Activated B cell treated with CpG ODN at 0.5 μM for 24 hours (primary cell): ENCODE measurements around the gene FBXO22. TPM values are rescaled to one million over a fixed set of nuclear protein-coding genes. Genes with fewer than 3 reads are reported as not detected.

Experiments used
- ATAC-seq: fragments of 200-7000 bp; cut with Tn5 transposase; one replicate; pipeline ENCODE4 v1.10.0; 2021; ENCODE audit warnings: low read depth, mild to moderate bottlenecking, moderate library complexity
- CTCF ChIA-PET: fragments of 350-600 bp; sonication (Branson Sonifier 250); formaldehyde crosslinking; loops from one replicate; lab custom pipeline; 2021; ENCODE audit warnings: antibody characterized with exemption; lab: Charles Lee
- POLR2A ChIA-PET: fragments of 350-600 bp; sonication (Branson Sonifier 250); formaldehyde crosslinking; loops from one replicate; lab custom pipeline; 2021; ENCODE audit warnings: antibody characterized with exemption; lab: Charles Lee
- DNase-seq: peaks from one replicate; pipeline ENCODE4 v3.0.0; 2022
- H3K27ac Mint-ChIP-seq: one replicate; pipeline ENCODE4 v1.8.0; 2020; ENCODE audit warnings: mixed read lengths
- H3K27me3 Mint-ChIP-seq: one replicate; pipeline ENCODE4 v1.8.0; 2021; ENCODE audit warnings: mixed read lengths
- H3K36me3 Mint-ChIP-seq: one replicate; pipeline ENCODE4 v1.8.0; 2021; ENCODE audit warnings: low read depth, mixed read lengths
- H3K4me1 Mint-ChIP-seq: one replicate; pipeline ENCODE4 v1.8.0; 2021; ENCODE audit warnings: mixed read lengths
- H3K4me3 Mint-ChIP-seq: one replicate; pipeline ENCODE4 v1.8.0; 2020; ENCODE audit warnings: mild to moderate bottlenecking, mixed read lengths
- H3K9me3 Mint-ChIP-seq: one replicate; pipeline ENCODE4 v1.8.0; 2020; ENCODE audit warnings: mixed read lengths
- intact Hi-C: fragments of 100-400 bp; cut with micrococcal nuclease; formaldehyde crosslinking; loops from one replicate; pipeline ENCODE4 v1.15.1; 2024
- total RNA-seq: library from RNA; stranded (reverse); gene quantifications from 2 replicates; pipeline ENCODE4 v1.2.3, GENCODE V29; 2022
- TF ChIP-seq, protein P1 (sequence below): fragments of 200-600 bp; IDR thresholded peaks from one replicate; pipeline ENCODE4 v1.8.0; 2022; ENCODE audit warnings: antibody characterized with exemption, mild to moderate bottlenecking

Gene FBXO22
- total RNA-seq, 1 donor from 2014 or later = 24.4 TPM

- TF ChIP-seq, protein P1, sequence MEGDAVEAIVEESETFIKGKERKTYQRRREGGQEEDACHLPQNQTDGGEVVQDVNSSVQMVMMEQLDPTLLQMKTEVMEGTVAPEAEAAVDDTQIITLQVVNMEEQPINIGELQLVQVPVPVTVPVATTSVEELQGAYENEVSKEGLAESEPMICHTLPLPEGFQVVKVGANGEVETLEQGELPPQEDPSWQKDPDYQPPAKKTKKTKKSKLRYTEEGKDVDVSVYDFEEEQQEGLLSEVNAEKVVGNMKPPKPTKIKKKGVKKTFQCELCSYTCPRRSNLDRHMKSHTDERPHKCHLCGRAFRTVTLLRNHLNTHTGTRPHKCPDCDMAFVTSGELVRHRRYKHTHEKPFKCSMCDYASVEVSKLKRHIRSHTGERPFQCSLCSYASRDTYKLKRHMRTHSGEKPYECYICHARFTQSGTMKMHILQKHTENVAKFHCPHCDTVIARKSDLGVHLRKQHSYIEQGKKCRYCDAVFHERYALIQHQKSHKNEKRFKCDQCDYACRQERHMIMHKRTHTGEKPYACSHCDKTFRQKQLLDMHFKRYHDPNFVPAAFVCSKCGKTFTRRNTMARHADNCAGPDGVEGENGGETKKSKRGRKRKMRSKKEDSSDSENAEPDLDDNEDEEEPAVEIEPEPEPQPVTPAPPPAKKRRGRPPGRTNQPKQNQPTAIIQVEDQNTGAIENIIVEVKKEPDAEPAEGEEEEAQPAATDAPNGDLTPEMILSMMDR = no peak
- H3K4me1 Mint-ChIP-seq = no peaks in the 10 kb centered on the region
- ChIA-PET POLR2A (no interaction called here), CTCF (no interaction called here)
- H3K27me3 Mint-ChIP-seq = no peaks in the 10 kb centered on the region
- no peak overlapping the region for H3K4me3 Mint-ChIP-seq
- intact Hi-C loops = no loop called here
- no peak overlapping the region for H3K27ac Mint-ChIP-seq
- H3K36me3 Mint-ChIP-seq = peaks cover 67% of the 10 kb centered on the region
- ATAC-seq (no peak), DNase-seq (no peak)
- no peaks in the 10 kb centered on the region for H3K9me3 Mint-ChIP-seq
Observed at GRCh38 chr15:75916978-75917377, 13.3 kb downstream of the FBXO22 start.

DNA sequence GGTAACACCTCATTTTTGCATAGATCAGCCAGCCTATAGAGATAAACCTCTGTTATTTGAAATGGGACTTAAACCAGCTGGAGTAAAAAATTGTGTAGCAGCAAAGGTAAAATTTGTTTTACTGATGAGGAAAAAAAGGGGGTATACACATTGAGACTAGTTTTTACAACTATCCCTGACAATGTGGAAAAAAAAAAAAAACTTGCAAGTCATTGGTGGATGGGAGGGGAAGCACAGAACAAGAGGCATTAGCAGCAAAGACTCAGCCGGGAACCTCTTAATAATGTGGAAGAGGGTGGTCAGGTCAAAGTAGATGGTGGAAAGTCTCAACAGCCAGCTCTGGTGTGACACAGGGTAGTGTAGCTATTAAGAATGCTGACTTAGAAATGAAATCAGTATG lies 14.5 kb downstream of the FBXO22 start:
- no peaks in the 10 kb centered on the region for H3K9me3 Mint-ChIP-seq
- no peaks in the 10 kb centered on the region for H3K27me3 Mint-ChIP-seq
- H3K4me1 Mint-ChIP-seq = no peaks in the 10 kb centered on the region
- TF ChIP-seq, protein P1 = no peak
- DNase-seq (no peak), ATAC-seq (no peak)
- H3K4me3 Mint-ChIP-seq = no peak overlapping the region
- ChIA-PET CTCF (no interaction called here), POLR2A (no interaction called here)
- intact Hi-C loops = no loop called here
- no peak overlapping the region for H3K27ac Mint-ChIP-seq
- H3K36me3 Mint-ChIP-seq = peaks cover 67% of the 10 kb centered on the region

- H3K4me3 Mint-ChIP-seq = no peak overlapping the region
- intact Hi-C loops = no loop called here
Observed at GRCh38 chr15:75920079-75920478, 16.4 kb downstream of the FBXO22 start.

GRCh38 chr15:75921732-75922703 lies 18.3 kb downstream of the FBXO22 start:
- TF ChIP-seq, protein P1 = no peak
- Mint-ChIP-seq H3K27me3 (no peaks in the 10 kb centered on the region), H3K36me3 (peaks cover 66% of the 10 kb centered on the region), H3K9me3 (no peaks in the 10 kb centered on the region), H3K4me3 (no peak overlapping the region), H3K27ac (no peak overlapping the region), H3K4me1 (peaks cover 23% of the 10 kb centered on the region)
- CTCF ChIA-PET = interaction anchor here (1.0 to 1.5 kb wide), 3 partner anchors 10 to 217 kb away, joined by 3 to 7 read pairs (median 6); no protein-coding TSS in a partner anchor
- no peak for DNase-seq
- peak; percentile 31 for ATAC-seq
- intact Hi-C loops = no loop called here
- POLR2A ChIA-PET = no interaction called here

More at GRCh38 chr15:75920079-75920478, 16.4 kb downstream of the FBXO22 start:
- DNase-seq (no peak), ATAC-seq (no peak)
- H3K27ac Mint-ChIP-seq = no peak overlapping the region
- ChIA-PET CTCF (no interaction called here), POLR2A (no interaction called here)
- no peaks in the 10 kb centered on the region for H3K9me3 Mint-ChIP-seq
- TF ChIP-seq, protein P1 = no peak
- H3K4me1 Mint-ChIP-seq = peaks cover 10% of the 10 kb centered on the region
- H3K27me3 Mint-ChIP-seq = no peaks in the 10 kb centered on the region
- H3K36me3 Mint-ChIP-seq = peaks cover 56% of the 10 kb centered on the region

GRCh38 chr15:75923756-75924155 lies 20.1 kb downstream of the FBXO22 start:
- H3K4me3 Mint-ChIP-seq = no peak overlapping the region
- TF ChIP-seq, protein P1 = no peak
- no peaks in the 10 kb centered on the region for H3K9me3 Mint-ChIP-seq
- ChIA-PET POLR2A (interaction anchor here (0.9 kb wide), 1 partner anchor 467 kb away, joined by 3 read pairs; no protein-coding TSS in a partner anchor), CTCF (interaction anchor here (1.4 to 9.2 kb wide), 2 partner anchors 122 to 216 kb away, joined by 3 to 61 read pairs; no protein-coding TSS in a partner anchor)
- ATAC-seq = no peak
- no peaks in the 10 kb centered on the region for H3K27me3 Mint-ChIP-seq
- peaks cover 39% of the 10 kb centered on the region for H3K4me1 Mint-ChIP-seq
- H3K36me3 Mint-ChIP-seq = peaks cover 54% of the 10 kb centered on the region
- no peak for DNase-seq
- H3K27ac Mint-ChIP-seq = no peak overlapping the region
- intact Hi-C loops = no loop called here
